ENCODE data around the gene ABHD12. TPM values are rescaled to one million over a fixed set of nuclear protein-coding genes. Genes with fewer than 3 reads are reported as not detected.

ABHD12 gene
- total RNA-seq, 2 experiments from 2014 or later: 13.4 to 17.0 TPM

GRCh38 chr20:25325073-25325472 is 65.6 kb downstream of the ABHD12 start:
- Mint-ChIP-seq H3K27me3 (no peaks in the 10 kb centered on the region), H3K9me3 (no peaks in the 10 kb centered on the region), H3K27ac (no peak overlapping the region), H3K4me3 (no peak overlapping the region), H3K36me3 (ENCODE audit: low read depth) (peaks cover 30% of the 10 kb centered on the region), H3K4me1 (ENCODE audit: low read depth) (peaks cover 22% of the 10 kb centered on the region)
- ChIA-PET POLR2A (no interaction called here), CTCF (no interaction called here)
- no peak overlapping the region for H3K27ac ChIP-seq (ENCODE audit: low read depth in 1 of 2, low read length in 2 of 2)
- H3K4me3 ChIP-seq (ENCODE audit: low read length): no peak overlapping the region
- DNase-seq (no peak), ATAC-seq (ENCODE audit: poor library complexity) (no peak)
- peaks cover 4% of the 10 kb centered on the region for H3K4me1 ChIP-seq (ENCODE audit: insufficient read depth, low read length)
- H3K9me3 ChIP-seq (ENCODE audit: control insufficient read depth in 1 of 2, insufficient read depth in 1 of 2, low read length in 2 of 2): no peaks in the 10 kb centered on the region
- no peak for TF ChIP-seq CTCF (IDR thresholded peaks at IDR 0.05)
- H3K27me3 ChIP-seq (ENCODE audit: control insufficient read depth in 1 of 2, insufficient read depth in 2 of 2, low read length in 2 of 2): no peaks in the 10 kb centered on the region
- intact Hi-C loops (cut with DNase I, micrococcal nuclease): no loop called here
- peaks cover 16% of the 10 kb centered on the region for H3K36me3 ChIP-seq (ENCODE audit: insufficient read depth, low read length)

- Mint-ChIP-seq H3K4me3 (no peak overlapping the region), H3K36me3 (ENCODE audit: low read depth) (peaks cover 24% of the 10 kb centered on the region), H3K4me1 (ENCODE audit: low read depth) (peaks cover 15% of the 10 kb centered on the region), H3K9me3 (no peaks in the 10 kb centered on the region), H3K27me3 (no peaks in the 10 kb centered on the region), H3K27ac (no peak overlapping the region)
- ChIA-PET CTCF (no interaction called here), POLR2A (no interaction called here)
- intact Hi-C loops (cut with DNase I, micrococcal nuclease): no loop called here
- no peaks in the 10 kb centered on the region for H3K27me3 ChIP-seq (ENCODE audit: control insufficient read depth in 1 of 2, insufficient read depth in 2 of 2, low read length in 2 of 2)
- ATAC-seq (ENCODE audit: poor library complexity) (no peak), DNase-seq (peak in 2 of 14 experiments; percentile 70 to 78)
- peaks cover 16% of the 10 kb centered on the region for H3K36me3 ChIP-seq (ENCODE audit: insufficient read depth, low read length)
- H3K4me1 ChIP-seq (ENCODE audit: insufficient read depth, low read length): peaks cover 4% of the 10 kb centered on the region
- H3K4me3 ChIP-seq (ENCODE audit: low read length): no peak overlapping the region
- TF ChIP-seq CTCF (IDR thresholded peaks at IDR 0.05): no peak
- H3K27ac ChIP-seq (ENCODE audit: low read depth in 1 of 2, low read length in 2 of 2): no peak overlapping the region
- H3K9me3 ChIP-seq (ENCODE audit: control insufficient read depth in 1 of 2, insufficient read depth in 1 of 2, low read length in 2 of 2): no peaks in the 10 kb centered on the region
Observed at GRCh38 chr20:25324412-25324811, 66.2 kb downstream of the ABHD12 start.

GRCh38 chr20:25323496-25324246 is 67.0 kb downstream of the ABHD12 start:
- no peak for TF ChIP-seq CTCF (IDR thresholded peaks at IDR 0.05)
- ATAC-seq (ENCODE audit: poor library complexity) (no peak), DNase-seq (peak in 1 of 14 experiments; percentile 1)
- Mint-ChIP-seq H3K4me3 (no peak overlapping the region), H3K36me3 (ENCODE audit: low read depth) (peaks cover 21% of the 10 kb centered on the region), H3K4me1 (ENCODE audit: low read depth) (peaks cover 15% of the 10 kb centered on the region), H3K9me3 (no peaks in the 10 kb centered on the region), H3K27ac (no peak overlapping the region), H3K27me3 (no peaks in the 10 kb centered on the region)
- ChIA-PET POLR2A (no interaction called here), CTCF (no interaction called here)
- no peak overlapping the region for H3K27ac ChIP-seq (ENCODE audit: low read depth in 1 of 2, low read length in 2 of 2)
- peaks cover 16% of the 10 kb centered on the region for H3K36me3 ChIP-seq (ENCODE audit: insufficient read depth, low read length)
- no peaks in the 10 kb centered on the region for H3K9me3 ChIP-seq (ENCODE audit: control insufficient read depth in 1 of 2, insufficient read depth in 1 of 2, low read length in 2 of 2)
- intact Hi-C loops (cut with DNase I, micrococcal nuclease): no loop called here
- no peaks in the 10 kb centered on the region for H3K4me1 ChIP-seq (ENCODE audit: insufficient read depth, low read length)
- H3K27me3 ChIP-seq (ENCODE audit: control insufficient read depth in 1 of 2, insufficient read depth in 2 of 2, low read length in 2 of 2): no peaks in the 10 kb centered on the region
- no peak overlapping the region for H3K4me3 ChIP-seq (ENCODE audit: low read length)
